Karpas-422 (cell line): ENCODE data around the gene CLDN11. TPM values are rescaled to one million over a fixed set of nuclear protein-coding genes. Genes with fewer than 3 reads are reported as not detected.

ENCODE experiments used
- DNase-seq: peaks from one replicate; pipeline ENCODE4 v3.0.0-alpha.2; 2015
- H2AFZ ChIP-seq: fragments of 200-600 bp; sonication (generic); 2 replicates; pipeline ENCODE4 v1.6.1; 2014; ENCODE audit warnings: antibody characterized with exemption, low read length, mixed read lengths
- H3K27ac ChIP-seq: fragments of 200-600 bp; sonication (generic); 2 replicates; pipeline ENCODE4 v1.5.1; 2014; ENCODE audit warnings: mild to moderate bottlenecking, low read length, moderate library complexity
- H3K27me3 ChIP-seq: fragments of 200-600 bp; sonication (generic); 2 replicates; pipeline ENCODE4 v1.6.1; 2014; ENCODE audit warnings: low read length, mixed read lengths
- H3K36me3 ChIP-seq: fragments of 200-600 bp; sonication (generic); 2 replicates; pipeline ENCODE4 v1.6.1; 2014; ENCODE audit warnings: low read length, mixed read lengths; ENCODE audit not compliant: insufficient read depth
- H3K4me1 ChIP-seq: fragments of 200-600 bp; sonication (generic); 2 replicates; pipeline ENCODE4 v1.6.1; 2014; ENCODE audit warnings: mild to moderate bottlenecking, low read length, mixed read lengths
- H3K4me2 ChIP-seq: fragments of 200-600 bp; sonication (generic); 2 replicates; pipeline ENCODE4 v1.6.1; 2014; ENCODE audit warnings: low read length, low read depth, mild to moderate bottlenecking; ENCODE audit not compliant: poor library complexity, severe bottlenecking
- H3K4me3 ChIP-seq: fragments of 200-600 bp; sonication (generic); 2 replicates; pipeline ENCODE4 v1.5.1; 2014; ENCODE audit warnings: mild to moderate bottlenecking, antibody characterized with exemption, low read length, mixed read lengths
- H3K79me2 ChIP-seq: fragments of 200-600 bp; sonication (generic); 2 replicates; pipeline ENCODE4 v1.6.1; 2014; ENCODE audit warnings: mild to moderate bottlenecking, low read length, mixed read lengths
- H3K9ac ChIP-seq: fragments of 200-600 bp; sonication (generic); 2 replicates; pipeline ENCODE4 v1.6.0; 2014; ENCODE audit warnings: low read length
- H3K9me2 ChIP-seq: fragments of 200-600 bp; sonication (generic), shearing (Covaris generic); replicated peaks from 2 replicates; pipeline ENCODE4 v1.6.0; 2014; ENCODE audit warnings: mild to moderate bottlenecking, low read length, moderate library complexity; ENCODE audit not compliant: insufficient read depth
- H3K9me3 ChIP-seq: fragments of 300-700, 200-600 bp; sonication (generic); 2 replicates; pipeline ENCODE4 v1.6.1; 2014; ENCODE audit warnings: low read length, mixed read lengths
- H4K20me1 ChIP-seq: fragments of 200-600 bp; sonication (generic); 2 replicates; pipeline ENCODE4 v1.6.1; 2014; ENCODE audit warnings: mild to moderate bottlenecking, antibody characterized with exemption, low read length, low read depth; ENCODE audit not compliant: insufficient read depth
- total RNA-seq: library from RNA; depleted of rRNA; stranded (reverse); fragments of >200 nt; shearing (Covaris generic); gene quantifications from 2 replicates; pipeline ENCODE4 v1.2.3, GENCODE V29; 2014; ENCODE audit warnings: low replicate concordance

Gene CLDN11
- total RNA-seq, 1 experiment from 2014 or later = not detected

DNA sequence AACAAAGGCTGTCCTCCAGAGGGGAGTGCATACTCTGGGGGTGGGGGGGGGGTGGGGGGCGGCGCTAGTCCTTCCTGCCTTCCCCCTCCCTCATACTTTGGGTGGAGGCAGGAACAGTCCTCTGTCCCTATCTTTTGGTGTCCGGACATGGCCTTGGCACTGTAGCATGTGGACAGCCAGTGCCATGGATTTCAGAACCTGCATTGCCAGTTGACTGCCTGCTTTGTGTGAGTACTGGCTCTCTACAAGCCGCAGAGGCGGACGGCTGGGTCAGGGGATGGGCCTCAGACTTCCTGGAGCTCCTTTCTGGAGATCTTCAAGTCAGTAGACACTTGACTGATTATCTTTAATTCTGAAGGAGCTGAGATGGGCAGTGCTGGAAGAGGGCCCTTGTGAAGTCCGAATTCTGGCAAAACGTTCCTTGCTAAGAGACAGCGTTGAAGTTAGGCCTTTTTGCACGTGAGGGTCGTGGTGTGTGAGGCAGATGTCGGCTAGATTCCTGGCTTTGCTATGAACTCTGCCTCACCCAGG, 2.5 kb downstream of the CLDN11 start:
- Histone ChIP-seq H2AFZ (no peak overlapping the region), H3K4me1 (no peaks in the 10 kb centered on the region), H4K20me1 (no peaks in the 10 kb centered on the region), H3K27me3 (no peaks in the 10 kb centered on the region), H3K36me3 (no peaks in the 10 kb centered on the region), H3K27ac (no peak overlapping the region), H3K9me3 (no peaks in the 10 kb centered on the region), H3K79me2 (no peaks in the 10 kb centered on the region), H3K4me3 (no peak overlapping the region), H3K9ac (no peak overlapping the region), H3K9me2 (no peaks in the 10 kb centered on the region), H3K4me2 (no peak overlapping the region)
- DNase-seq = no peak

DNA sequence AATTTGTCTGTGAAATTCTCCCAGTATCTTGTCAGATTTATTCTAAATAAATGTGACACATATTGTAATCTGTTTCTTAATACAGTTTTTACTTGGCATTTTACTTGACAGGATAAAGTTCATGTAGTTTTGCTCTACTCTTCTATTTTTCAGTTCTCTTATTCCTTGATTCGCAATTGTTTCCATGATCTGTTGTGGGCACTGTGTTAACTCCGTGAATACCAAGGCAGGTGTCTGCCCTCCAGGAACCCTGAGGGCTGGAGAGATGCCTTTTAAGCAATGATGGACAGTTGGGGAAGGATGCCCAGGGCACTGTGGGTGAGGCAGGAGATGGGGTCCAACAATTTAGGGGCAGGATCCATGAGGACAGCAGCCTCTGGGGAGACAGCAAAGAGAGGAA, 3.1 kb downstream of the CLDN11 start:
- Histone ChIP-seq H3K4me1 (no peaks in the 10 kb centered on the region), H3K4me3 (no peak overlapping the region), H3K9ac (no peak overlapping the region), H3K4me2 (no peak overlapping the region), H3K36me3 (no peaks in the 10 kb centered on the region), H2AFZ (no peak overlapping the region), H3K27ac (no peak overlapping the region), H4K20me1 (no peaks in the 10 kb centered on the region), H3K9me3 (no peaks in the 10 kb centered on the region), H3K79me2 (no peaks in the 10 kb centered on the region), H3K27me3 (no peaks in the 10 kb centered on the region), H3K9me2 (no peaks in the 10 kb centered on the region)
- DNase-seq = no peak

DNA sequence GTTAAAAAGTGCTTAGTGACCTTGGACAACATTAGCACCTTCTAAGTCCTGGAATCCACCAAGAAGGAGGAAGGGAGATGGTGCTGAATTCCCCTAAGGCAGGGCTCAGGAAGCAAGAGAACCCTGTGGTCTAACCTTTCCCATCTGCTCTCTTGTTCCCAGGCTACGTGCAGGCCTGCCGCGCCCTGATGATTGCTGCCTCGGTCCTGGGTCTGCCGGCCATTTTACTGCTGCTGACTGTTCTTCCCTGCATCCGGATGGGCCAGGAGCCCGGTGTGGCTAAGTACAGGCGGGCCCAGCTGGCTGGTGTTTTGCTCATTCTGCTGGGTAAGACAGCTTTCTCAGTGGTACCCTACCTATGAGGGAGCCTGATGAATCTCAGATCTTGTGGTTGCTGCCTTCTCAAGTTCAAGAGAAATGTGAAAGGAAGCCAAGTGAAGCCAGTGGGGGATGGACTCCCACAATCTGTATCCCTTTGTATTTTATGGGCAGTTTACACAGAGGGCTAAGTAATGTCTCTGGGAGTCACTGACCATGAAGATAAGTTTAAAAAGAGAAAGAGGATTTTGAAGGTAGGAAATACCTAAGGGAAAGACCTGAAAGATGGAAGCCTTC, 4.4 kb downstream of the CLDN11 start:
- Histone ChIP-seq H3K79me2 (no peaks in the 10 kb centered on the region), H3K4me3 (no peak overlapping the region), H3K27ac (no peak overlapping the region), H4K20me1 (no peaks in the 10 kb centered on the region), H3K9me3 (no peaks in the 10 kb centered on the region), H3K27me3 (no peaks in the 10 kb centered on the region), H3K36me3 (no peaks in the 10 kb centered on the region), H2AFZ (no peak overlapping the region), H3K9me2 (no peaks in the 10 kb centered on the region), H3K9ac (no peak overlapping the region), H3K4me2 (no peak overlapping the region), H3K4me1 (no peaks in the 10 kb centered on the region)
- no peak for DNase-seq

DNA sequence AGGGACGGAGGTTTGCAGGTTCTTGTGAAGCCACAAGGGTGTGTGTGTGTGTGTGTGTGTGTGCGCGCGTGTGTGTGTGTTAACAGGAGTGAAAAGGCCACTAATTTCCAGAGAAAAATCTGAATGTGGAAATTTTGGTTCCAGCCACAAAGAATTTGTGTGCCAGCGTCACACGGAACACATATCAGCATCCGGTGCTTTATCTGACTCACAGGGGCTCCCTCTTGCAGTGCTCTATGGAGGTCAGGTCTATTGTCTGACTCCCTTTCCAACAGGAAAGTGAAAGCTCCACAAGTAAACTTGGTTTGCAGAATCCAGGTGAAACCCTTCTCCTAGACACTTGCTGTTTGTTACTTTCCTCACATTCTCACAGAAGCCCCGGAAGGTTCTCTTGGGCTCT, 6.2 kb downstream of the CLDN11 start:
- no peaks in the 10 kb centered on the region for H3K9me2 ChIP-seq
- H4K20me1 ChIP-seq = no peaks in the 10 kb centered on the region
- H3K27me3 ChIP-seq = no peaks in the 10 kb centered on the region
- H2AFZ ChIP-seq = no peak overlapping the region
- no peaks in the 10 kb centered on the region for H3K79me2 ChIP-seq
- no peak overlapping the region for H3K9ac ChIP-seq
- no peaks in the 10 kb centered on the region for H3K9me3 ChIP-seq
- H3K36me3 ChIP-seq = no peaks in the 10 kb centered on the region
- no peak overlapping the region for H3K27ac ChIP-seq
- H3K4me2 ChIP-seq = no peak overlapping the region
- H3K4me3 ChIP-seq = no peak overlapping the region
- DNase-seq = no peak
- H3K4me1 ChIP-seq = no peaks in the 10 kb centered on the region

DNA sequence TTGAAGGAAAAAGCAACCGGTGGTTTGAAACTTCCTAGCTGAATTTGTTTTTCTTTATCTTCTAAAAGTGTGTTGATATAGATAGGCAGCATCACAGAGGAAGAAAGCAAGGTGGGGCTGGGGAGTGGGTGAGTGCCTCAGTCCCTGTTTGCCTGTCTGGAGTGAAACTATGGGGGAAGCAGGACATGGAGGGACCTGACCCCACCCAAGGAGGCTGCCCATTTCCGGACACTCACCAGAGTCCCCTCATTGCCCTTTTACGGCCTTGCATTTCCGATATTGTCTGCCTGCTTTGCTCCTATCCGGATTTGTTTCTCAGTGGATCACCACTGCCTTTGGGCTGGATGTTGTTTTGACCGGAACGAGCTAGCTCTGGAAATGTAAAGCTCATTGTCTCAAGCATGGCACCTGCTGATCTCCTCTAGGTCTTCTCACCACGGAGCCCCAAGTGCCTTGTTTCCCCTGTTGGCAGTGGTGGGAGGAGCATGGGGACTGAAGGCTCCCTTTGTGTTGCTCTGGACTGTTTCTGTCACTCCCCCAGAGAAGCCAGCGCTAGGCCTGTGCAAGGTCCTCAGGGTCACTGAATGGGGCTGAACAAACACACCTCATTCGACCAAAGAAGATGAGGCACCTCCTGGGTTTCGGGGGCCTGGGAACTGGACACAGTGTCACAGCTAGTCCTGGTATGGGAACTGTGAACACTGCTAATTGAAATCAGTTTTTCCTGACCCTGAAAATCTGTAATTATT, 7.0 kb downstream of the CLDN11 start:
- DNase-seq = no peak
- H3K9ac ChIP-seq = no peak overlapping the region

GRCh38 chr3:170426240-170426797, 7.7 kb downstream of the CLDN11 start:
- H3K27me3 ChIP-seq = no peaks in the 10 kb centered on the region
- H3K4me3 ChIP-seq = no peak overlapping the region
- no peaks in the 10 kb centered on the region for H3K9me2 ChIP-seq
- no peak overlapping the region for H3K9ac ChIP-seq
- no peaks in the 10 kb centered on the region for H4K20me1 ChIP-seq
- H3K4me2 ChIP-seq = no peak overlapping the region
- no peak for DNase-seq
- no peak overlapping the region for H2AFZ ChIP-seq
- H3K79me2 ChIP-seq = no peaks in the 10 kb centered on the region
- H3K27ac ChIP-seq = no peak overlapping the region
- no peaks in the 10 kb centered on the region for H3K9me3 ChIP-seq
- H3K36me3 ChIP-seq = no peaks in the 10 kb centered on the region
- no peaks in the 10 kb centered on the region for H3K4me1 ChIP-seq

More for the DNA sequence above, 7.0 kb downstream of the CLDN11 start:
- Histone ChIP-seq H3K27ac (no peak overlapping the region), H4K20me1 (no peaks in the 10 kb centered on the region), H3K4me3 (no peak overlapping the region), H3K9me2 (no peaks in the 10 kb centered on the region), H2AFZ (no peak overlapping the region), H3K4me2 (no peak overlapping the region), H3K4me1 (no peaks in the 10 kb centered on the region), H3K9me3 (no peaks in the 10 kb centered on the region), H3K79me2 (no peaks in the 10 kb centered on the region), H3K36me3 (no peaks in the 10 kb centered on the region), H3K27me3 (no peaks in the 10 kb centered on the region)

- H3K36me3 ChIP-seq = no peaks in the 10 kb centered on the region
- H3K27me3 ChIP-seq = no peaks in the 10 kb centered on the region
- H3K4me3 ChIP-seq = no peak overlapping the region
- H3K4me1 ChIP-seq = no peaks in the 10 kb centered on the region
- H2AFZ ChIP-seq = no peak overlapping the region
- no peaks in the 10 kb centered on the region for H3K9me2 ChIP-seq
- no peaks in the 10 kb centered on the region for H3K79me2 ChIP-seq
- H3K9me3 ChIP-seq = no peaks in the 10 kb centered on the region
- no peak for DNase-seq
- no peak overlapping the region for H3K27ac ChIP-seq
- H3K9ac ChIP-seq = no peak overlapping the region
- no peak overlapping the region for H3K4me2 ChIP-seq
- H4K20me1 ChIP-seq = no peaks in the 10 kb centered on the region
Measured at GRCh38 chr3:170428095-170428494, 9.4 kb downstream of the CLDN11 start.

GRCh38 chr3:170429050-170429449, 10.4 kb downstream of the CLDN11 start:
- no peaks in the 10 kb centered on the region for H3K27me3 ChIP-seq
- H3K4me1 ChIP-seq = no peaks in the 10 kb centered on the region
- no peak overlapping the region for H3K4me2 ChIP-seq
- no peaks in the 10 kb centered on the region for H4K20me1 ChIP-seq
- no peak overlapping the region for H3K9ac ChIP-seq
- no peaks in the 10 kb centered on the region for H3K79me2 ChIP-seq
- no peak overlapping the region for H3K4me3 ChIP-seq
- H3K36me3 ChIP-seq = no peaks in the 10 kb centered on the region
- H2AFZ ChIP-seq = no peak overlapping the region
- no peaks in the 10 kb centered on the region for H3K9me3 ChIP-seq
- DNase-seq = no peak
- no peak overlapping the region for H3K27ac ChIP-seq
- no peaks in the 10 kb centered on the region for H3K9me2 ChIP-seq
